Colonic mucosa (tissue), 4 donors: ENCODE results near the gene MPL. TPM values are rescaled to one million over a fixed set of nuclear protein-coding genes. Genes with fewer than 3 reads are reported as not detected.

Experiments used
- DNase-seq: peaks from one replicate; pipeline ENCODE4 v3.0.0-alpha.2; 2020
- H3K27ac ChIP-seq: fragments of 200-600 bp; one replicate; pipeline ENCODE4 v1.8.0; 2021
- H3K27me3 ChIP-seq: fragments of 200-600 bp; one replicate; pipeline ENCODE4 v1.8.0; 2021
- H3K36me3 ChIP-seq: fragments of 200-600 bp; one replicate; pipeline ENCODE4 v1.8.0; 2021
- H3K4me1 ChIP-seq: fragments of 200-600 bp; one replicate; pipeline ENCODE4 v1.8.0; 2021; ENCODE audit warnings: mild to moderate bottlenecking
- H3K4me3 ChIP-seq: fragments of 200-600 bp; one replicate; pipeline ENCODE4 v1.8.0; 2021
- H3K9ac ChIP-seq, 2 donors: one replicate each; pipeline ENCODE4 v1.7.0; 2013; ENCODE audit warnings: control low read depth in 2 of 2, low read depth in 2 of 2, low read length in 2 of 2
- H3K9me3 ChIP-seq: fragments of 200-600 bp; one replicate; pipeline ENCODE4 v1.8.0; 2021
- intact Hi-C: fragments of 100-400 bp; cut with DNase I; formaldehyde crosslinking; loops from one replicate; pipeline ENCODE4 v1.14.1; 2022
- total RNA-seq, 2 donors: library from RNA; stranded (reverse); fragmentation: NEBNext Ultra II Directional in 1 of 2; extraction: Animal tissue kit (Norgen Biotek cat#: 25700) in 1 of 2; gene quantifications; one replicate each; pipeline ENCODE4 v1.2.1, GENCODE V29; 2021
- TF ChIP-seq, protein P1 (sequence below): fragments of 200-600 bp; IDR thresholded peaks from one replicate; pipeline ENCODE4 v1.8.0; 2022; ENCODE audit warnings: antibody characterized with exemption, mild to moderate bottlenecking
- donor health status: healthy.
- donor health status: DM: no; HTN: no; CAD: no.
- donor health status: DM: no; HTN: no; CAD: no.

The MPL gene
- under 1 TPM in 1 of 2 donors, not detected in 1; 0.12 TPM for total RNA-seq

- Histone ChIP-seq H3K9me3 (no peaks in the 10 kb centered on the region), H3K27ac (no peak within 1 kb of the TSS), H3K9ac (no peak within 1 kb of the TSS), H3K36me3 (no peaks in the 10 kb centered on the region), H3K4me3 (no peak within 1 kb of the TSS), H3K27me3 (no peaks in the 10 kb centered on the region), H3K4me1 (no peaks in the 10 kb centered on the region)
- TF ChIP-seq, protein P1, sequence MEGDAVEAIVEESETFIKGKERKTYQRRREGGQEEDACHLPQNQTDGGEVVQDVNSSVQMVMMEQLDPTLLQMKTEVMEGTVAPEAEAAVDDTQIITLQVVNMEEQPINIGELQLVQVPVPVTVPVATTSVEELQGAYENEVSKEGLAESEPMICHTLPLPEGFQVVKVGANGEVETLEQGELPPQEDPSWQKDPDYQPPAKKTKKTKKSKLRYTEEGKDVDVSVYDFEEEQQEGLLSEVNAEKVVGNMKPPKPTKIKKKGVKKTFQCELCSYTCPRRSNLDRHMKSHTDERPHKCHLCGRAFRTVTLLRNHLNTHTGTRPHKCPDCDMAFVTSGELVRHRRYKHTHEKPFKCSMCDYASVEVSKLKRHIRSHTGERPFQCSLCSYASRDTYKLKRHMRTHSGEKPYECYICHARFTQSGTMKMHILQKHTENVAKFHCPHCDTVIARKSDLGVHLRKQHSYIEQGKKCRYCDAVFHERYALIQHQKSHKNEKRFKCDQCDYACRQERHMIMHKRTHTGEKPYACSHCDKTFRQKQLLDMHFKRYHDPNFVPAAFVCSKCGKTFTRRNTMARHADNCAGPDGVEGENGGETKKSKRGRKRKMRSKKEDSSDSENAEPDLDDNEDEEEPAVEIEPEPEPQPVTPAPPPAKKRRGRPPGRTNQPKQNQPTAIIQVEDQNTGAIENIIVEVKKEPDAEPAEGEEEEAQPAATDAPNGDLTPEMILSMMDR = no peak
- DNase-seq = no peak
- intact Hi-C loops = no loop called here
Observed at GRCh38 chr1:43337588-43337987, at the start of gene MPL. MPL (plus strand) TSS chr1:43337818; CDS start chr1:43337849, 31 bp downstream.

DNA sequence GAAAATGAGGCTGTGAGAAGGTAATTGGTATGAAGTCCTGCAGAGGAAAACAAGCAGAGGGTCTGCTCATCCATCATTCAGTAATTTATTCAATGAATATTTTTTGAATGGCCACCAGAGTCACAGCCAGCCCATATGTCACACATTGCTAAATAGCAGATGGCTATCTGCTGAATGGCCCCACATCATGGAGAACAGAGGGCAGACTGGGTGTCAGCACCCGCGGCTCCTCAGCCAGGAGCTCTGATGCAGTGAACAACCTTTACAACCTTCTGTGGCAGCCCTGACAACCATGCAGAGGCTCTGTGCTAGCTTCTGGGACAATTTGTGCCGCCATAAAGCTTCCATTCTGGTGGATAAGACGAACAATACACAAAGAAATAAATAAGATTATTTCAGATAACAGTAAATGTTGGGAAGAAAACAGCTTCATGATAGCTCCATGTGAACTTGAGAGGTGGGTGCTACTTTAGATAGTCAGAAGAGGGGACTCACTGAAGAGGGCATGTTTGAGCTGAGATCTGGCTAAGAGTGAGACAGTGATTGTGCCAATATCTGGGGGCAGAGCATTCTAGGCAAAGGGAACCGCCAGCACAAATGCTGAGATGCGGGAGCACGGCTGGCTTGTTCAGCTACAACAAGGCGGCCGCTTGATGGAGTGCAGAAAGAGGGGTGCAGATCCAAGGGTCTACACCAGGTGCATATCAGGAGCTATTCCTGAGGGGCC is 49.4 kb upstream of the MPL start:
- Histone ChIP-seq H3K4me1 (no peaks in the 10 kb centered on the region), H3K9me3 (no peaks in the 10 kb centered on the region), H3K36me3 (no peaks in the 10 kb centered on the region), H3K27ac (no peak overlapping the region), H3K9ac (no peak overlapping the region), H3K4me3 (no peak overlapping the region), H3K27me3 (no peaks in the 10 kb centered on the region)
- no peak for DNase-seq
- TF ChIP-seq, protein P1 = no peak
- intact Hi-C loops = no loop called here

GRCh38 chr1:43288785-43289706 is 48.6 kb upstream of the MPL start:
- no peak for DNase-seq
- intact Hi-C loops = no loop called here
- Histone ChIP-seq H3K27ac (no peak overlapping the region), H3K27me3 (no peaks in the 10 kb centered on the region), H3K9ac (no peak overlapping the region), H3K4me1 (no peaks in the 10 kb centered on the region), H3K9me3 (no peaks in the 10 kb centered on the region), H3K36me3 (no peaks in the 10 kb centered on the region), H3K4me3 (no peak overlapping the region)
- TF ChIP-seq, protein P1 = no peak

DNA sequence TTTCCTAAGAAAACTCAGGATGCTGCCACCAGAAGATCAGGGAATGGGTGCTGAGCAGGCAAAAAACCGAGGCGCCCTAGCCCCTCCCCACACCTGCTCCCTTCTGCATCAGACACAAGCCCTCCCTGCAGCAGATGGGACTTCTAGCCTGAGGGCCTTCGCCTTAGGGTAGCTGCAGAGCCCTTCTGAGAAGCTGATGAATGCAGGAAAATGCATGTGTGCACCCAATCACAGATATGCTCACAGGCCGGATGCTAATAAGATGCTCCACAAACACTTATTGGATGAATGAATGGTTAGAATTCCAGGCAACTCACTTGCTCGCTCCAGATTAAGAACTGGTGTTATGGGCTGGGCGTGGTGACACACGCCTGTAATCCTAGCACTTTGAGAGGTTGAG is 45.4 kb upstream of the MPL start:
- no peaks in the 10 kb centered on the region for H3K9me3 ChIP-seq
- H3K9ac ChIP-seq = no peak overlapping the region
- no peak overlapping the region for H3K27ac ChIP-seq
- H3K36me3 ChIP-seq = no peaks in the 10 kb centered on the region
- TF ChIP-seq, protein P1 = no peak
- no peak overlapping the region for H3K4me3 ChIP-seq
- H3K4me1 ChIP-seq = peaks cover 4% of the 10 kb centered on the region
- DNase-seq = no peak
- intact Hi-C loops = no loop called here
- no peaks in the 10 kb centered on the region for H3K27me3 ChIP-seq

- H3K9ac ChIP-seq = no peak overlapping the region
- no peak overlapping the region for H3K4me3 ChIP-seq
- no peaks in the 10 kb centered on the region for H3K9me3 ChIP-seq
- DNase-seq = no peak
- H3K27me3 ChIP-seq = no peaks in the 10 kb centered on the region
- no peaks in the 10 kb centered on the region for H3K36me3 ChIP-seq
- peaks cover 4% of the 10 kb centered on the region for H3K4me1 ChIP-seq
- no peak overlapping the region for H3K27ac ChIP-seq
- TF ChIP-seq, protein P1 = no peak
- intact Hi-C loops = no loop called here
Observed at GRCh38 chr1:43292679-43293078, 44.9 kb upstream of the MPL start.
